ENCODE results near the gene CELF5. TPM values are rescaled to one million over a fixed set of nuclear protein-coding genes. Genes with fewer than 3 reads are reported as not detected.

The CELF5 gene
- total RNA-seq, 1 experiment from 2014 or later = 0.60 TPM

DNA sequence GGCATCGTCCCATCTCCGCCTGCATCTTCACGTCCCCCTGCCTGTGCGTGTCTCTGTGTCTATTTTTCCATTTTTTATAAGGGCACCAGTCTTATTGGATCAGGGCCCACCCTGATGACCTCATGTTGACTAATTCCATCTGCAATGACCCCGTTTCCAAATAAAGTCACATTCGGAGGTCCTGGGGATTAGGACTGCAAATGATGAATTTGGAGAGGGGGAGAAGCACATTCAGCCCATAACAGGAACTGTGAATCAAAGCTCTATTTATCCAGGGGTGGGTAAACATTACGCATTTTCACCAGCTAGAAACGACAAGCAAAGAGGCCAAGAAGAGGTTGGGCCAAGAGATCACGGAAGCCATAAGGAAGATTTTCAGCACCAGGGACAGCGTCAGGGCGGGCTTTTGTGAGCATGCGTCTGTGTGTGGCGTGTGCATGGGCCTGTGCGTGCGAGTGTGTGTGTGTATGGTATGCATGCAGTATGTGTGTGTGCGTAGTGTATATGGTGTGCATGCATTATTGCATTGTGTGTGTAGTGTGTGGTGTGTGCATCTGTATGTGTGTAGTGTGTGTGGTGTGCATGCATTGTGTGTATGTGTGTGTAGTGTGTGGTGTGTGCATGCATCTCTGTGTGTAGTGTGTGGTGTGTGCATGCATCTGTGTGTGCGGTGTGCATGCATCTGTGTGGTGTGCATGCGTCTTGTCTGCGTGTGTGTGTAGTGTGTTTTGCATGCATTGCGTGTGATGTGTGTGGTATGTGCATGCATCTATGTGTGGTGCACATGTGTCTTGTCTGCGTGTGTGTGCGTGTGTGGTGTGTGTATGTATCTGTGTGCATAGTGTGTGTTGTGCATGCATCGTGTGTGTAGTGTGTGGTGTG lies 19.6 kb downstream of the CELF5 start:
- DNase-seq (ENCODE audit: low spot score) = peak; percentile 39

DNA sequence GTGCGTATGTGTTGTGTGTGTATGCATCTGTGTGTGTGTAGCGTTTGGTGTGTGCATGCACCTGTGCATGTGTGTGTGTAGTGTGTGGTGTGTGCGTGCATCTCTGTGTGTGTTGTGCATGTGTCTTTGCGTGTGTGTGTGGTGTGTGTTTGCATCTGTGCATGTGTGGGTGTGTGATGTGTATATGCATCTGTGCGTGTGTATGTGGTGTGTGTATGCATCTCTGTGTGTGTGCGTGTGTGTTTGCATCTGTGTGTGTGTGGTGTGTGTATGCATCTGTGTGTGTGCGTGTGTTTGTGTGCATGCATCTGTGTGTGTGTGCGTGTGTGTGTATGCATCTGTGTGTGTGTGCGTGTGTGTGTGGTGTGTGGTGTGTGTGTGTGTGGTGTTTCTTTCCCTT lies 20.6 kb downstream of the CELF5 start:
- no peak for DNase-seq (ENCODE audit: low spot score)

DNA sequence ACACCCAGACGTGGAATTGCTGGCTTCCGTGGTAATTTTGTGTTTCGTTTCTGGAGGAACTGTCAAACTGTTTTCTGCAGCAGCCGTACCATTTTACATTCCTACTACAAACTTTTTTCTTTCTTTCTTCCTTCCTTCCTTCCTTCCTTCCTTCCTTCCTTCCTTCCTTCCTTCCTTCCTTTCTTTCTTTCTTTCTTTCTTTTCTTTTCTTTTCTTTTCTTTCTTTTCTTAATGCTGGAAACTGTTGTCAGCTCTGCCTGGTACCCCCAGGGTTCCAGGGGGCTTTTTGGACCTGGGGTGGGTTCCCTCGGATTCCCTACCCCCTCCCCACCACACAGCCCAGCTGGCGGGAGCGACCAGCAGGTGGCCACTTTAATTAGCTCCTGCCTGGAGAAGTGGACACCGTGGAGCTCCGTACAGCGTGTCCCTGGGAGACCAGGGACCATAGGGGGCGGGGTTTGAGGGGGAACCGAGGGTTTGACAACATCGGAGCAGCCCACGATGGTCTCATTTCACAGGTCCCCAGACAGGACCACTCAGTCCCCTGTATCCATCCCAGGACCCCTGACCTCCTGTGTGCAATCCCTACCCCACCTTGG lies 24.4 kb downstream of the CELF5 start:
- DNase-seq (ENCODE audit: low spot score) = no peak

DNA sequence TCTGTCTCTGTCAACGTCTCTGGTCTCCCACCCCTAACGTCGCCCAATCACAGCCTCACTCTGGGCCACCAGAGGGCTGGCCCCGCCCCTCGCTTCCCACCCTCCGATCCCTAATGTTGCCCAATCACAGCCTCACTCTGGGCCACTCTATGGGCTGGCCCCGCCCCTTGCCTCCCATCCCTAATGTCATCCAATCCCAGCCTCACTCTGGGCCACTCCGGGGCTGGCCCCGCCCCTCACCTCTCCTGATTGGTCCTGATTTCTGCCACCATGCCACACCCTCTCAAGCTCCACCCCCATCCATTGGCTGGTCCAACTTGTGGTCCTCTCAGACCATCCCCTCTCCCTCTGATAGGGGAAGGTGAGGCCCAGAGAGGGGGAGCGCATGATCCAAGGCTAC lies 24.9 kb downstream of the CELF5 start:
- DNase-seq (ENCODE audit: low spot score) = no peak

DNA sequence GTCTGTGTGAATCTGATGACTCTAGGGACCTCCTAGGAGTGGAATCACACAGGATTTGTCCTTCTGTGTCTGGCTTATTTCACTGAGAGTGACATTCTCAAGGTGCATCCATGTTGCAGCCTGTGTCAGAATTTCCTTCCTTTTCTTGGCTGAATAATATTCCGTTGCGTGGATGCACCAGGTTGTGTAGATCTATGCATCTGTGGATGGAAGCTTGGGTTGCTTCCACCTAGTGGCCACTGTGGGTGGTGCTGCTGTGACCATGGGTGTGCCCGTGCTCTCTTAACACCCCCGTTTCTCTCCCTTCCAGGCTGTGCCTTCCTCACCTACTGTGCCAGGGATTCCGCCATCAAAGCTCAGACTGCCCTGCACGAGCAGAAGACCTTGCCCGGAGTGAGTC lies 26.2 kb downstream of the CELF5 start:
- no peak for DNase-seq (ENCODE audit: low spot score)

DNA sequence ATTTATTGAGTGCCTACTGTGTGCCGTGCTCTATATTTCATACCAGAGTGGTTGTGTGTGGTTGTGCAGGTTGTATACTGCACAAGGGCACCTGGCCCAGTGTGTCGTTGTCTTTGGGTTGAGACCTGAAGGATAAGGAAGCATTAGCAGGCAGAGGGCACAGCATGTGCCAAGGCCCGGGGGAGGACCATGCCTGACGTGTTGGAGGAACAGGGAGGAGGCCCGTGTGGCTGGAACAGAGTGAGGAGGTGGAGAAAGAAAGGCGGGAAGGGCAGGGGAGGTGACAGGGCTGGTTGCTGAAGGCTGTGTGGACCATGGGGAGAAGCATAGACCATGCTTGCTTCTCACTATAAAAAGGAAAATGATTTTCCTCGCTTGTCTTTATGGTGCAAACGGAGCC lies 26.8 kb downstream of the CELF5 start:
- DNase-seq (ENCODE audit: low spot score) = no peak

DNA sequence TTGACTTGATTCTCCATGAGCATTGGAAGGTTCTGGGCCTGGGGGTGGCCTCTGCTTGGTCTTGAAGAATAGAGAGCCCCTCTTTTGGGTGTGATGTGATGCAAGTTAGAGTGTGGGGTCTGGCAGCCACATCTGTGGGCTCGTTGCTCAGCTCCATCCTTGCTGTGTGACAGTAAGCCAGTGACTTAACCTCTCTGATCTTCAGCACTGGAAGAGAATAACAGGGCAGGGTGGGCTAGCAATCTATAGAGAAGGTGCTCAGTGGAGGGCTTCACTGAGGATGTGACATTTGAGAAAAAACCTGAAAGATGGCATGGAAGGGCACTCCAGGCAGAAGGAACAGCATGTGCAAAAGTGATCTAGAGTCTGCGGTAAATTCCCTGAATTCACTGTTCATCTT lies 28.2 kb downstream of the CELF5 start:
- no peak for DNase-seq (ENCODE audit: low spot score)

DNA sequence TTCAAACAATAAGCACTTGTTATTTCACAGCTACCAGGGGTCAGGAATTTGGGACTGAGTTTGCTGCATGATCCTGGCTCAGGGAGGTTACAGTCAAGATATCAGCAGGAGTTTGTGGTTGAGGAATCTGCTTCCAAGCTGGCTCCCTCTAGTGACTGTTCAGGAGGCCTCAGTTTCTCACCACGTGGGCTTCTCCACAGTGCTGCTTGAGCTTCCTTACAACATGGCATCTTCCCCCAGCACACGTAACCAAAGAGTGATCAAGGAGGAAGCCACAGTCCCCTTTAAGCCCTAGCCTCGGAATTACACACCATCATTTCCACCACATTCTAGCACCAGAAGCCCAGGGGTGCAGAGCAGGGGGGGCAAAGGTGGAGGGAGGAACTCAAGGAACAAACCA lies 28.8 kb downstream of the CELF5 start:
- no peak for DNase-seq (ENCODE audit: low spot score)

DNA sequence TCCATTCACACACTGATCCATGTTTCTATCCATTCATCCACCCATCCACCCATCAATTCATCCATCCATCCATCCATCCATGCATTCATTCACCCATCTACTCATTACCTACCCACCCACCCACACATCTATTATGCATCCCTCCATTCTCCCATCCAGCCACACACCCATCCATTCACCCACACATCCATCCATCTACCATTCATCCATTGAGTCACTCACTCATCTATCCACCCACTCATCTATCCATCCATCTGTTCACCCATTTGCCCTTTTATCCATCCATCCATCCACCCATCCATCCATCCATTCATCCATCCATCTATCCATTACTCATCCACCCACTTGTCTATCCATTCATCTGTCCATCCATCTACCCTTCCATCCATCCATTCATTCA lies 30.1 kb downstream of the CELF5 start:
- no peak for DNase-seq (ENCODE audit: low spot score)

DNA sequence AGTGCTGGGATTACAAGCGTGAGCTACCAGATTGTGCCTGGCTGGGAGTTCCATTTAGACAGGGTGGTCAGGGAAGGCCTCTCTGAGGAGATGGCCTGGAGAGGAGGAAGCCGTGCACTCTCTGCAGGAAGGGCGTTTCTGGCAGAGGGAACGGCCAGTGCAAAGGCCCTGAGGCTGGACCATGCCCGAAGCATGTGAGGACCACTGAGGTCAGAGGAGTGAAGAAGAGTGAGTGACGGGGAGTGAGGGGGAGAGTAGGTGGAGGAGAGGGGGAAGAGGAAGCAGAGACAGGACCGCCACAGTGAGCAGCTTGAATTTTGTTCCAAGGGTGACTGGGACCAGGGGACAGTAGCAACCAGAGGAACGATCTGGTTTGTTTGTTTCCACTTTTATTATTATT lies 32.6 kb downstream of the CELF5 start:
- no peak for DNase-seq (ENCODE audit: low spot score)

DNA sequence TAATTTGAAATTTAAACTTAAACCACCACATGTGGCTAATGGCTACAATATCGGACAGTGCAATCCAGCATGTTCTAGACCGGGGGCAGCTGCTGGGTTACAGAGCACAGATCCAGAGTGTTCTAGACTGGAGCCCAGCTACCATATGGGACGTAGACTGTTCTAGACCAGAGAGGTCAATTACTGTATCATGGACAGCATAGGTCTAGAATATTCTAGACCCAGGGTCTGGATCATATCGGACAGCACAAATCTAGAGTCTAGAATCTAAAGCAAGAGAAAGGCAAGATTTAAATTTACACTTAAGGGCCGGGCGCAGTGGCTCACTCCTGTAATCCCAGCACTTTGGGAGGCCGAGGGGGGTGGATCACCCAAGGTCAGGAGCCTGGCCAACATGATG lies 37.9 kb downstream of the CELF5 start:
- no peak for DNase-seq (ENCODE audit: low spot score)

DNA sequence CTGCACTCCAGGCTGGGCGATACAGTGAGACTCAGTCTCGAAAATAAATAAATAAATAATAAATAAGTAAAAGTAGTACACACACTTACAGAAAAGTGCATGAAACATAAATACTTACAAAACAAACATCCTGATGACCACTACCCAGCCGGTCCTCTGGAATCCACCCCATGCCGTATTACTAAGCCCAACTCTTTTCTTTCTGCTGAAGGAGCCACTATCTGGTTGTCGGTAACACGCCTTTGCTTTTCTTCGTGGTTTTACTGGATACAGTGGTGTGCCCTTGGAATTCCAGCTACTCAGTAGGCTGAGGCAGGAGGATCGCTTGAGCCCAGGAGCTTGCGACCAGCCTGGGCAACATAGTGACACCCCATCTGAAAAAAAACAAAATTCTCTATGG lies 39.4 kb downstream of the CELF5 start:
- no peak for DNase-seq (ENCODE audit: low spot score)

DNA sequence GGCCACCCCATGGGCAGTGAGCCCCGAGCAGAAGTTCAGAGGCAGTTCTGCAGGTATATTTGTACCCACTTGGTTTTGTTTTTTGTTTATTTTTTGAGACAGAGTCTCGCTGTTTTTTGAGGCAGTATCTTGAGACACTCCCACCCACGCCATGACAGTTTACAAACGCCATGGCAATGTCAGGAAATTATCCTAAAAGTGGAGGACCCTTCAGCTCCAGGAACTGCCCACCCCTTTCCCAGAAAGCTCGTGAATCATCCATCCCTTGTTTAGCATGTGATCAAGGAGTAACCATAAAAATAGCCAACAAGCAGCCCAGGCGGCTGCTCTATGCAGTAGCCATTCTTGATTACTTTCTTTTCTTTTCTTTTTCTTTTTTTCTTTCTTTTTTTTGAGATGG lies 41.0 kb downstream of the CELF5 start:
- DNase-seq (ENCODE audit: low spot score) = no peak

DNA sequence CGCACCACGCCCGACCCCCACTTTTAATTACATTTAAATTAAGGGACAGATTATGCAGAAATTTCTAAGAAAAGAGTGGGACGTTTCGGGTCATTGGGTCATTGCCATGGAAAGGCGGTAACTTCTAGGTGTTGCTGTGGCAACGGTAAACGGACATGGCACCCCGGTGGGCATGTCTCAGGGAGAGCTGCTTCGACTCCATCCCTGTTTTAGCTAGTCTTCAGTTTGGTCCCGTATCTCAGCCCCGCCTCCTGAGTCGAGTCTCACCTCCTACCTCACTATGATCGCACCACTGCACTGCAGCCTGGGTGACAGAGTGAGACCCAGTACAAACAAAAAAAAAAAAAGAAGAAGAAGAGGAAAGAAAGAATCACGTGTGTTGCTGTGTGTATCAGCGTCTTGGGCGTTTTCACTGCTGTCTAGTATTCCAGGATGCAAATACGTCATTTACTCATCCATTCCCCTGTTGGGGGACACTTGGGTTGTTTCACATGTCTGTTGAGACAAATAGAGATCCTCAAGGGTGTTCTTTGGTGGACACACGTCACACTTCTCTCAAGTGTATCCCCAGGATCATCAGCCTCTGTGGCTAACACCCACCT lies 41.7 kb downstream of the CELF5 start:
- DNase-seq (ENCODE audit: low spot score) = no peak

DNA sequence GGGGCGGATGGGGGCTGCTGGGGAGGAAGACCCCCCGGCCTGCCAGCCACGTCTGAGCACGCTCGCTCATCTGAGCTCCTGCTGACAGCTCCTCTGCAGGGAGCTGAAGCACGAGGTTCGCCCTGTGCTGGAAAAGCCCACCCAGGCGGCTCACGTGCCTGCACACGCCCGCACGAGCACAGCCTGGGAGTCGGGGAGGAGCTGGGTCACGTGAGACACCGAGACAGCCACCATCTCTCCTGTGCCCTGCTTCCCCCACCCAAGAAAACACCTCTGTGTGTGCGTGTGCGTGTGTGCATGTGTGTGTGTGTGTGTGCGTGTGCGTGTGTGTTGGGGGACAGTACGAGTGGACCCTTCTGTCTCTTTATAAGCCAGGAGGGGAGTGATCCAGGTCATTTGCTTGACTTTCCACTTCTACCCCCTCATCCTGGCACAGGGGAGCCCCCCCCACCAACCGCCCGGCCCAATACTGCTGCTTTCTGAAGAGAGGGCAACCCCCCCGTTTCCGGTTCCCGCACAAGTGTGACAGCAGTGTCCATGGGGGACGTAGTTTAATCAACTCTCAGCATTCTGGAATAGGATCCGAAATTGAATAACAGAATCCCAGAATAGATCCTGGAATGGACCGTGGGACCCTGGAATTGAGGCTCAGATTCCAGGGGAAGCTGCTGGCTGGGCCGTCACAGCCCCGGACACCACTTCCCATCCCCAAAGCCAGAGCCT lies 42.5 kb downstream of the CELF5 start:
- no peak for DNase-seq (ENCODE audit: low spot score)

DNA sequence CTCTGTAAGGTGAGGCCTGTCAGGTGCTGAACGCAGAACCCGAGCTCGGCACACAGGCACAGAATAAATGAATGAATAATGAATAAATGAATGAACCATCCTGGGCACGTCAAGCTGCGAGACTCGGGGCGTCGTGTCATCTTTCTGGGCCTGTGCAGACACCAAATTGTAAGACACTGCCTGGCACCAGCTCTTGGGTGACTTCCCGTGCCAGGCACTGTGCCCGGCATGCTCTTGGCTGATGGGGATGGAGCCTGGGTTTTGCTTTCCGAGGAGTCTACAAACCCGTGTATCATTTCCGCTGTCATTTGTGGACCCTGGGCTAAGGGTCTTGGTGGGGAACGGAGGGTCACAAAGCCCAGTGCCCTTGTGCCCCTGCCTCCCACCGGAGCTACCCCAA lies 43.9 kb downstream of the CELF5 start:
- no peak for DNase-seq (ENCODE audit: low spot score)

DNA sequence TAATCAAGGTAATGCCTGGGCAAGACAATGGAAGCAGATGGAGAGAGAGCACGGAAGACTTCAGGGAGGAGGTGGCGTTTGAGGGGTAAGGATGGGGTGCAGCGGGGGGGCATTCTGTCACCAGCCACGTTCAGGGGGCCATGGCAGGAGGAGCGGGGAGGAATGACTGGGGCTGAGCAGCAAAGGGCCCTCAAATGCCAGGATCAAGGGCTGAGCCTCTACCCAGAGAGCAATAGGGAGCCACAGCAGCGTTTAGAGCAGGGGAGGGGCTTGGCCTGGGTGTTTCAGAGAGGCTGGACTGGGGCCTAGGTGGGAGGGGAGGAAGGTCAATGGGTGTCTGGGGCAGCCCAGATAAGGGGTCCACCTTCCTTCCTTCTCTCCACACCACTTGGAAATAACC lies 44.3 kb downstream of the CELF5 start:
- DNase-seq (ENCODE audit: low spot score) = no peak

DNA sequence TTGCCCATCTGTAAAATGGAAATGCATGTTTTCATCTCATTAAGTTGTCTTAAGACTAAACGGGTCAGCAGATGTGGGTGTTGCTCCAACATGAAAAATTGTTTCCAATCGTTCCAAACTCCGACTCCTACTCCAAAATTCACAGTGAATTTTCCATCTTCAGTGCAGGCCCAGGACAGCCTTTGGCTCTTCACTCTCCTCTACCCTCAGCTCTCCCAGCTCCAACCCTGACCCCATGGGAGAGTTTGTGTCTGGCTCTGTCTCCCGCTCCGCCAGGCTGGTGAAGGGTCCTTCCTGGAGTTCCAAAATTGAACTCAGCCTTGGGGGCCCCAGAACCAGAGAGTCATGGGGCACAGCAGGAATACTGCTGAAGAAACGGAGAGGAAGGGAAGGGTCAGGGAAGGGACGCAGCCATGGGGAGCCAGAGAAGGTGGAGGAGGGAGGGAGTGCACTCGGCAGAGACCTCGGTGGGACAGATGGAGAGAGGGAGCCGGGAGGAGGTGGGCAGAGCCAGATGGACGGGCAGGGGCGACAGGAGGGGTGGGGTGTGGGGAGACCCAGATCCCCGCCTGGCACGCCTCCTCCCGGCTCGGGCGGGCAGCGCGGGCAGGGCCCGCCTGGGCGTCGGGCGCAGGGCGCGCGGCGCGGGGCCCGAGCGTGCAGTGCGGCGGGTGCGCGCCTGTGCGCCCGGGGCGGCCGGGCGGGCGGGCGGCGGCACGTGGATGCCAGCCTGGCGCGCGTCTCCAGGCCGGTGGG lies 45.6 kb downstream of the CELF5 start:
- DNase-seq (ENCODE audit: low spot score) = no peak

DNA sequence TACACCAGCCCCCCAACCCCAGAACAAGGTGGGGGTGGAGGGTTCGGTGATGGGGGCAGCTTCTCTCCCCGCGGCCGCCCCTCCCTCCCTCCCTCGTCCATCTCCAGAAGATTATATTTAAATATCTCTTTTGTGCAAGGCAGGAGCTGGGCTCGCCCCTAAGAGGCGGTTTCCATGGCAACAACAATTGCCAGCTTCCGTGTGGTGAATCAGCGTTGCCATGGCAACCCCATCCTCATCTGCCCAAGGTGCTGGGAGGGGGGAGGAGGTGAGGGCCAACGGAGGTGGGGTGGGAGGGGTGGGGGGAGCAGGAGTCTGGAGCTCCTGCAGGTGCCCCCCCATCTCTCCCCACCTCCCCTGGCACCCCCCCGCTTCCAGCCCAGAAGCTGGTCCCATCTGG lies 46.4 kb downstream of the CELF5 start:
- DNase-seq (ENCODE audit: low spot score) = peak; percentile 60

DNA sequence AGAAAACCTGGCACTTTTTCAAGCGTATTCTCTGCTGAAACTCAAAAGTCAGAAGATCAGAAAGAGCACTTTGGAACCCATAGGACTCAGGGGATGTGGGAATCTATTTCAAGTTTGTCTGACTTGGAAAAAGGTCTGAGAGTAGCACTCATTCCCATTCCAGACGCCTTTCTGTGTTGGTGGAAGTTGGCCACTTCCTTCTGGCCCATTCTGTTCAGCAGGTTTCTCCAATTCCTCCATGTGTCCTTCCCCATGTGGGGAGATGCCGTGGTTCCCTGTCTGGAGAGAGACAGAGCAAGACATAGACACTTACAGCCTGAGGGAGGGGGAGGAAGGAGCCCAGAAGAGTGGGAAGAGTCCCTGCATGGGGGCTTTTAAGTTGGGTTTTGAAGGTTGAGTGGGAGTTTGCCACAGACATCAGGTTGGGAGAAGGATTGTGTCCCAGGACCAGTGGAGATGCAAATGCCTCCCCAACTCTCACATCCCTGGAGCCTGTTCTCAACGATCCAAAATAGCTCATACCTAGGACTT lies 48.0 kb downstream of the CELF5 start:
- DNase-seq (ENCODE audit: low spot score) = no peak

DNA sequence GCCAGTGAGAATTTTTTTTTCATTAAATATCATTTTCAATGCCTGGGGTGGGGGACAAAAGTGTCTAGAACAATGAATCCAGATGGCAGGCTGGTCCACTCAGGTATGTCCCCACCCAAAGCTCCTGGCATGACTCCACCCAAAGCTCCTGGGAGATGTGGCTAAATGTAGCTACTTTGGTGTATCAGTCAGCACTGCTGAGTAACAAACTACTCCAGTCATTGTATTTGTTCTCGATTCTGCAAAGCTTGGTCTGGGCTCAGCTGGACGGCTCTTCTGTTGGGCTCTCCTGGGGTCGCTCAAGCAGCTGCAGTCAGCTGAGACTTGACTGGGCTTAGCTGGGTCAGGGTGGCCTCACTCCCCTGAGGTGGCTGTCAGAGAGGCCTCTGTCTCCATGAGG lies 48.5 kb downstream of the CELF5 start:
- no peak for DNase-seq (ENCODE audit: low spot score)
